CD14-positive monocyte (primary cell): ENCODE results near the gene WASF2. TPM values are rescaled to one million over a fixed set of nuclear protein-coding genes. Genes with fewer than 3 reads are reported as not detected.

Source experiments
- DNase-seq, 3 donors: peaks; one replicate each; pipeline ENCODE4 v3.0.0-alpha.2; 2011 to 2022
- H2AFZ ChIP-seq: 2 replicates; pipeline ENCODE4 v1.6.0; 2012; ENCODE audit warnings: mild to moderate bottlenecking, low read depth, low read length, inconsistent platforms; ENCODE audit not compliant: insufficient read depth, poor library complexity, severe bottlenecking
- H3K27ac ChIP-seq, 2 donors: 1 replicate in 1 of 2; 2 replicates in 1 of 2; pipeline ENCODE4 v1.5.1; 2012 to 2013; ENCODE audit warnings: low read length in 2 of 2, control low read depth in 1 of 2, inconsistent platforms in 1 of 2, low read depth in 1 of 2, mild to moderate bottlenecking in 1 of 2
- H3K27me3 ChIP-seq, 2 donors: one replicate each; pipeline versions ENCODE4 v1.6.0 to v1.6.1; 2011 to 2013; ENCODE audit warnings: low read length in 2 of 2; ENCODE audit not compliant: control insufficient read depth in 2 of 2, insufficient read depth in 2 of 2
- H3K36me3 ChIP-seq, 2 donors: replicated peaks in 1 of 2; 1 replicate in 1 of 2; 2 replicates in 1 of 2; pipeline versions ENCODE4 v1.5.1 to v1.6.1; 2012 to 2013; ENCODE audit warnings: low read length in 2 of 2, control low read depth in 1 of 2, inconsistent platforms in 1 of 2, mild to moderate bottlenecking in 1 of 2; ENCODE audit not compliant: insufficient read depth in 2 of 2, control insufficient read depth in 1 of 2
- H3K4me1 ChIP-seq, 2 donors: 1 replicate in 1 of 2; 2 replicates in 1 of 2; pipeline versions ENCODE4 v1.5.1 to v1.6.1; 2012 to 2013; ENCODE audit warnings: low read length in 2 of 2, control low read depth in 1 of 2, inconsistent platforms in 1 of 2, mild to moderate bottlenecking in 1 of 2, moderate library complexity in 1 of 2; ENCODE audit not compliant: insufficient read depth in 2 of 2, control insufficient read depth in 1 of 2
- H3K4me2 ChIP-seq: replicated peaks from 2 replicates; pipeline ENCODE3; 2012; ENCODE audit warnings: low read length, moderate library complexity, mild to moderate bottlenecking; ENCODE audit not compliant: poor library complexity, severe bottlenecking; ENCODE audit errors: extremely low read depth
- H3K4me3 ChIP-seq, 3 experiments: fragments of 200-600 bp in 1 of 3; sonication (generic) in 1 of 3; replicated peaks in 1 of 3; 1 replicate in 2 of 3; 2 replicates in 1 of 3; pipeline ENCODE4 v1.5.1; 2011 to 2013; ENCODE audit warnings: low read length in 3 of 3, mild to moderate bottlenecking in 3 of 3, control low read depth in 2 of 3, low read depth in 2 of 3, inconsistent platforms in 1 of 3, moderate library complexity in 1 of 3
- H3K79me2 ChIP-seq: 2 replicates; pipeline ENCODE4 v1.6.0; 2012; ENCODE audit warnings: mild to moderate bottlenecking, control low read depth, inconsistent platforms, low read length, moderate library complexity; ENCODE audit not compliant: insufficient read depth
- H3K9ac ChIP-seq: 2 replicates; pipeline ENCODE4 v1.6.0; 2017; ENCODE audit warnings: low read length, mild to moderate bottlenecking; ENCODE audit not compliant: insufficient read depth, poor library complexity, severe bottlenecking
- H3K9me3 ChIP-seq, 2 donors: replicated peaks in 1 of 2; 1 replicate in 1 of 2; 2 replicates in 1 of 2; pipeline versions ENCODE4 v1.5.1 to v1.6.1; 2012 to 2013; ENCODE audit warnings: low read length in 2 of 2, control low read depth in 1 of 2; ENCODE audit not compliant: control insufficient read depth in 1 of 2, insufficient read depth in 1 of 2
- H4K20me1 ChIP-seq: 2 replicates; pipeline ENCODE4 v1.6.0; 2012; ENCODE audit warnings: mild to moderate bottlenecking, low read length, control low read depth, moderate library complexity; ENCODE audit not compliant: insufficient read depth
- H3K27ac Mint-ChIP-seq, 7 donors: one replicate each; pipeline ENCODE4 v1.8.0; 2020; ENCODE audit warnings: mild to moderate bottlenecking in 7 of 7, mixed read lengths in 7 of 7, moderate library complexity in 6 of 7, inconsistent platforms in 2 of 7
- H3K27me3 Mint-ChIP-seq, 3 donors: one replicate each; pipeline ENCODE4 v1.8.0; 2021 to 2022; ENCODE audit warnings: low read depth in 3 of 3, mild to moderate bottlenecking in 3 of 3, mixed read lengths in 3 of 3, moderate library complexity in 3 of 3, inconsistent platforms in 1 of 3
- H3K36me3 Mint-ChIP-seq, 2 donors: one replicate each; pipeline ENCODE4 v1.8.0; 2020; ENCODE audit warnings: mixed read lengths in 2 of 2, inconsistent platforms in 1 of 2, mild to moderate bottlenecking in 1 of 2
- H3K4me1 Mint-ChIP-seq: one replicate; pipeline ENCODE4 v1.8.0; 2020; ENCODE audit warnings: mild to moderate bottlenecking, mixed read lengths
- H3K4me3 Mint-ChIP-seq, 2 donors: one replicate each; pipeline ENCODE4 v1.8.0; 2020; ENCODE audit warnings: mild to moderate bottlenecking in 2 of 2, mixed read lengths in 2 of 2, moderate library complexity in 1 of 2
- H3K9me3 Mint-ChIP-seq, 7 donors: one replicate each; pipeline ENCODE4 v1.8.0; 2020 to 2022; ENCODE audit warnings: mixed read lengths in 7 of 7, mild to moderate bottlenecking in 6 of 7, moderate library complexity in 6 of 7, inconsistent platforms in 2 of 7
- WGBS: methylation state at CpG from one replicate; pipeline ENCODE4 v1.1.5; 2013; ENCODE audit warnings: missing lambda C conversion rate; ENCODE audit not compliant: insufficient coverage; 5-methylcytosine and 5-hydroxymethylcytosine counted together
- intact Hi-C, 2 donors: fragments of 100-400 bp; cut with micrococcal nuclease; formaldehyde crosslinking; loops; one replicate each; pipeline versions ENCODE4 v1.15.0 to v1.15.1; 2023
- polyA plus RNA-seq, 3 donors: library from polyadenylated mRNA; depleted of rRNA in 1 of 3; unstranded in 2 of 3; stranded (reverse) in 1 of 3; fragments of 300-500 nt in 2 of 3; fragments of >200 nt in 1 of 3; fragmentation: Illumina TruSeq in 2 of 3; gene quantifications; 1 replicate in 2 of 3; 2 replicates in 1 of 3; pipeline ENCODE4 v1.2.3, GENCODE V29; 2012 to 2021
- TF ChIP-seq, protein P1 (sequence below): fragments of 200-600 bp; IDR thresholded peaks from one replicate; pipeline ENCODE4 v1.8.0; 2022; ENCODE audit warnings: antibody characterized with exemption, mild to moderate bottlenecking

The WASF2 gene
- polyA plus RNA-seq, 3 donors: 53.5 to 91.6 (median 86.4) TPM

DNA sequence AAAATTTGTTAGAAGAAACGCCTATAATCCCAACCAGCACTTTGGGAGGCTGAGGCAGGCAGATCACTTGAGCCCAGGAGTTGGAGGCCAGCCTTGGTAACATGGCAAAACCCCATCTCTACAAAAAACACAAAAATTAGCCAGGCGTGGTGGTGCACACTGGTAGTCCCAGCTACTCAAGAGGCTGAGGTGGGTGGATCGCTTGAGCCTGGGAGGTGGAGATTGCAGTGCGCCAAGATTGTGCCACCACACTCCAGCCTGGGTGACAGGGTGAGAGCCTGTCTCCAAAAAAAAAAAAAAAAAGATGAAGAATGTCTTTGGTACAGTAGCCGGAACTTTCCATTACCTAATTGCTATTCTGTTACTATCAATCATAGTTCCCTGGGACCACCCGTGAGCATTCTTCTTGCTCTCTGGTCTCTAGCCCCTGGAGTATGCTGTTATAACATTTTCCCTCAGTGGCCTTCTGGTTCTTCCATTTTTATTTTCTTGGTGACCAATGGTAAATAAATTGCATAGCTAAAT is 43.4 kb downstream of the WASF2 start:
- WGBS: 100% methylated on average over 1 of the region's 6 CpGs
- Histone ChIP-seq H2AFZ (no peak overlapping the region), H4K20me1 (peaks cover 100% of the 10 kb centered on the region), H3K9me3 (no peaks in the 10 kb centered on the region), H3K4me2 (no peak overlapping the region), H3K36me3 (peaks cover 20 to 54% of the 10 kb centered on the region in 2 donors), H3K27me3 (no peaks in the 10 kb centered on the region), H3K4me1 (no peaks in the 10 kb centered on the region), H3K4me3 (no peak overlapping the region), H3K79me2 (peaks cover 100% of the 10 kb centered on the region), H3K27ac (peak overlapping the region in 1 of 2 donors; percentile 21), H3K9ac (no peak overlapping the region)
- intact Hi-C loops: no loop called here
- Mint-ChIP-seq H3K9me3 (no peaks in the 10 kb centered on the region), H3K36me3 (peaks cover 18 to 40% of the 10 kb centered on the region in 2 donors), H3K27me3 (peaks cover 0 to 1% (median 0%) of the 10 kb centered on the region in 3 donors), H3K4me1 (peaks cover 17% of the 10 kb centered on the region), H3K27ac (peak overlapping the region in 3 of 7 donors; percentile 33 to 57 (median 40)), H3K4me3 (no peak overlapping the region)
- TF ChIP-seq, protein P1, sequence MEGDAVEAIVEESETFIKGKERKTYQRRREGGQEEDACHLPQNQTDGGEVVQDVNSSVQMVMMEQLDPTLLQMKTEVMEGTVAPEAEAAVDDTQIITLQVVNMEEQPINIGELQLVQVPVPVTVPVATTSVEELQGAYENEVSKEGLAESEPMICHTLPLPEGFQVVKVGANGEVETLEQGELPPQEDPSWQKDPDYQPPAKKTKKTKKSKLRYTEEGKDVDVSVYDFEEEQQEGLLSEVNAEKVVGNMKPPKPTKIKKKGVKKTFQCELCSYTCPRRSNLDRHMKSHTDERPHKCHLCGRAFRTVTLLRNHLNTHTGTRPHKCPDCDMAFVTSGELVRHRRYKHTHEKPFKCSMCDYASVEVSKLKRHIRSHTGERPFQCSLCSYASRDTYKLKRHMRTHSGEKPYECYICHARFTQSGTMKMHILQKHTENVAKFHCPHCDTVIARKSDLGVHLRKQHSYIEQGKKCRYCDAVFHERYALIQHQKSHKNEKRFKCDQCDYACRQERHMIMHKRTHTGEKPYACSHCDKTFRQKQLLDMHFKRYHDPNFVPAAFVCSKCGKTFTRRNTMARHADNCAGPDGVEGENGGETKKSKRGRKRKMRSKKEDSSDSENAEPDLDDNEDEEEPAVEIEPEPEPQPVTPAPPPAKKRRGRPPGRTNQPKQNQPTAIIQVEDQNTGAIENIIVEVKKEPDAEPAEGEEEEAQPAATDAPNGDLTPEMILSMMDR: no peak
- DNase-seq: no peak

DNA sequence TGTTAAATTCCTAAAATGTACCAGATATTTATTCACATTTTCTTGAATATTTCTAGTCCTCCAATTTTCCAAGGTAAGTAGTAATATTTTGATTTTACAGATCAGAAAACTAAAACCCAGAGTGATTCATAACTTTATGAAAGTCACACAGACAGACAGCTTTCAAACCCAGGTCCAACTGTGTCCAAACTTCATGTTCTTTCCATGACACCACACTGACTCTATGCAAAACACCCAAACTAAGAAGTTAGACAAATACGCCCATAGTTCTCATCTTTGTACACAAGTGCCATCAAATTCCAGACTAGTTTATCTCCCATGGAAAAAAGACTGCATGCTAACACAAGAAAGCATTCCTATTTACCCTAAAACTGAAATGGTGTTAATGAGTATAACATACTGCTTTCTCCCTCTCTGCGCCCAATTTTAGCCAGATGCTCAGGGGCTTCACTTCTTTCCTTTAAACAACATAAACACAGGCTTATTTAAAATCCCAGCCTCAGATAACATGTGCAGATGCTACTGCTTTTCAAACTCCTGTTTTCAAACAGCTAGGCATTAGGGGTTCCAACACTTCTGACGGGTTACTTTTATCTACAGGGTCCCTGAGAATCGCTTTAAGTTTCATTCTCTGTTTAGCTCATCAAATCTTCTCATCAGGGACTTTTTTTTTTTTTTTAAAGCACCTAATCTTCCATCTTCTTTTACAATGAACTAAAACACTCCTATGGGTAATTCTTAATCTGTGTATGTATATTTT is 44.6 kb downstream of the WASF2 start:
- Histone ChIP-seq H2AFZ (no peak overlapping the region), H3K4me3 (no peak overlapping the region), H3K79me2 (peaks cover 98% of the 10 kb centered on the region), H3K9me3 (no peaks in the 10 kb centered on the region), H3K27me3 (no peaks in the 10 kb centered on the region), H3K9ac (no peak overlapping the region), H3K36me3 (peaks cover 22 to 63% of the 10 kb centered on the region in 2 donors), H3K4me1 (no peaks in the 10 kb centered on the region), H3K27ac (peak overlapping the region in 1 of 2 donors; percentile 60), H4K20me1 (peaks cover 97% of the 10 kb centered on the region), H3K4me2 (no peak overlapping the region)
- Mint-ChIP-seq H3K36me3 (peaks cover 18 to 48% of the 10 kb centered on the region in 2 donors), H3K27me3 (peaks cover 0 to 1% (median 0%) of the 10 kb centered on the region in 3 donors), H3K4me3 (no peak overlapping the region), H3K9me3 (no peaks in the 10 kb centered on the region), H3K27ac (peak overlapping the region in 3 of 7 donors; percentile 23 to 51 (median 38)), H3K4me1 (peaks cover 12% of the 10 kb centered on the region)
- WGBS: 96% methylated on average over 3 of the region's 4 CpGs
- intact Hi-C loops: no loop called here
- no peak for DNase-seq
- TF ChIP-seq, protein P1: no peak
